GM21825 (cell line): ENCODE results near the gene ABCA13.
A peak's percentile ranks its signal among the peaks of the same experiment; 100 is the strongest.

Experiments
- ATAC-seq: cut with Tn5 transposase; IDR thresholded peaks from one replicate; pipeline ENCODE4 v1.9.1; 2021; ENCODE audit warnings: mild to moderate bottlenecking, moderate library complexity; ENCODE audit not compliant: unreplicated experiment

The ABCA13 gene

DNA sequence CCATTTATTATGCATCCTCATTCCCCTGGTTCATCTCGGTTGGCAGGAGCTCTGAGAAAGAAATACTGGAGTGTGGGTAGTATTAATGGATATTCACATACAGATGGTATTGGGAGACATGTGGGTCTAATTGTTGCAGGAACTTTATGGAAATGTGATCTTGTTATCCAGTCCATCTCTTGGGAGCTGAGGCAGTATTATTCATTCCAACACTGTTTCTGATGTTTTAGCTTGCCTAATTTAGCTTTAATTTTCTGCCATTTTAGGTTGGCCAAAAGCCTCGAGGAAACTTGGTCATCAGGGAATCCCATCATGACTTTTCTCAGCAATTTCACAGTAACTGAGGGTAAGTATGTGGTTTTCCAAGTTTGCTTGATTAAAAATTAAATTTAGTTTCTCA, 125.7 kb downstream of the ABCA13 start:
- no peak for ATAC-seq

DNA sequence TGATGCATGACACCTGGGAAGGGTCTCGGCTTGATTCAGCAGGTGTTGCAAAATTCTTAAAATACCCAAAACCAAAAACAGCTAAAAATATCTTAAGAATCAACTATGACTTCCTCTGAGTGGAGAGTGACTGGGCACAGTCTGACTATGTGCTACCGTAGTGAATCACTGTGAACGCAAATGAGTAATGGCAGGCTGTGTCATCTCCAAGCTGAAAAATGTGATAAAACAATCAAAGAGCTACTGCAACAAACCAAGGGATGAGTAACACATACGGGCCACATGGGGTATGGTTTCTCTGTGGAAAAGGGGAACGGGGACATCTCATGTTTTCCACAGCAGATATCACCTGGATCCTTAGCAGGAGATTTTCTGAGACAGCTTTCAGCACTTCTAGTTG, 127.5 kb downstream of the ABCA13 start:
- peak; percentile 51 for ATAC-seq

DNA sequence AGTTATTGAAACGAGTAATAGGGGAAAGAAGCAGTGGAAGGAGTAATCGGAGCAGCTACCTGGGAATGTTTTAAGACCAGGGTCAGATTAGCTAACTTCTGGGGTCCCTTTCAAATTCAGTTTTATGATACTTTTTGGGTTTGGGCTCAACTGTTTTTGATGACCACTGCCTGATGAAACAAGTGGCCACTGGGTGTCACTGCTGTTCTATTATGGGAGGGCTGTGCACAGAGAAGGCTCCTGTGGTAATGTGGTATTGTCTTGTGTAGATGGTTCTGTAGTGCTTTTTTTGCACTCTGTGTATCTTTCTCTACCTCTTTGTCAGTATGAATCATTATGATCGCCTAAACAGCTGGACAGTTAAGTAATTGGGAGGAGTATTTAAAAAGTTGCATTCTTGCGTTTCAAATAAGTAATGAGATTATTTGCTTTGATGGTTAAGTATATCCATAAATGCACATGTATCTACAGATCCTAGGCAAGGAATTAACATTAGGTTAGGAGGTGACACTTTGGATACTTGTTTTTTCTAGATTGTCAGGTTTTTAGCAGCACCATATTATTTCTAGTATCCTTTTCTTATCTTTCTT, 128.4 kb downstream of the ABCA13 start:
- peak; percentile 86 for ATAC-seq

DNA sequence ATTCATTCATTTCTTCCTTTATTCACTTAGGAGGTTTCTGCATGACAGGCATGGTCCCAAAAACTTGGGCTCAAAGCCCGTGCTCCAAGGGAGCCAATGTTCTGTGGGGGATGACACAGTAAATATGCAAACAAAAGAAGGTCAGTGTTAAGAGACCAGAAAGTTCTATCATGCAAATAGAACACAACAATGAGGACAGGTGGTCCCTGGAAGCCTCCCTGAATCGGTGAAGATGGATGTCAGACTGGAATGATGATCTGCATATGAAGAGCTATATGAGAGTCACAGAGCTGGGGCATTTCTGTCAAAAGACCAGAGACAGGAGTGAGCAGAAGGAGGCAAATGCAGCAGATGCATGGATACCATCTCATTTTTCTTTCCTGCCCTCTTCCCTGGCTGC, 129.0 kb downstream of the ABCA13 start:
- ATAC-seq: no peak

DNA sequence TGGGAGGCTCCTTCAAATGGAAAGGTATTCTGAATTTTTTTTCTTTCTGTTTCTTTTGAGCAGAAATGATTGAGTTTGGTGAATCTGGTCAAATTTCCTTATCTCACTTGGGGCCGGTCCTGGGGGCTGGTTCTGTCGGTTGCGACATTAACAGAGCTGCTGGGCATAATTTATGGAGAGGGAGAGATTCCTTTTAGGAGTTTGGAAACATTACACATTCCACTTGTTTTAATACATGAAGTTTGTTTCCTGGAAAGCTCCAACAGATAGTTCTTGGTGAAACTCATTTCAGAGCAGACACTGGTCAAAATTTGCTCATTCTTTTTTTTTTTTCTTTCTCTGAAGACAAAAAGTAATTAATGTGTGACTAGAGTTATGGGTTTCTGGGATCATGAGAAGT, 129.9 kb downstream of the ABCA13 start:
- no peak for ATAC-seq

DNA sequence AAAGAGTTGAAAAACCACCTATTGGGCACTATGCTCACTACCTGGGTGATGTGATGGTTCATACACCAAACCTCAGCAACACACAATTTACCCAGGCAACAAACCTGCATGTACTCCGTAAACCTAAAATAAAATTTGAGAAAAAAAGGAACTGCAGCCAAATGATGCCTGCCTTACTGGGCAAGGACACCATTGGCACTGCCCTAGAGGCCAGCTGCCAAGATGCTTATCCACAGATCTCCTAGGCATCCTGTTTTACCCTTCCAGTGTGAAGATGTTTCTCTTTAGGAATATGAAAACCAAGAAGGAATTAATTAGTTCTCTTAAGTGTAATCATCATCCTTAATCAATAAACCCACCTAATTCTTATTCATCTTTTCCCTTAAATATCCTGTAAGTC, 133.4 kb downstream of the ABCA13 start:
- no peak for ATAC-seq

DNA sequence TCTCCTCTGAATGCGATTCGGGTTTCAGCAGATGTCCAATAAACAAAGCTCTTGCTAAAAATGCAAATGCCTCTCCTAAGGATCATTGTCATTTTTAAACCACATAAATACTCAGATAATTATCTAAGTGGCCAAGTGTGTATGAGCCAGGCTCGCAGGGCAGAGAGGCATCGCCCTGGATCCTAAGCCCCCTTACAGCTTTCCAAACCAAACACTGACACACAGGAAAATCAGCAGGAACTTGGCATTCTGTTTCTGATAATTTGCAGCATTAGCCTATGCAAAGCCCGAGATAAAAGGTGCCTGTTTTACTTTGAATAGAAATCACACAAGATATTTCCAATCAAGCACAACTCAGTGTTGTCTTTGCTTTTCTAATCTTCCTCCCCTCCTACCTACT, 134.4 kb downstream of the ABCA13 start:
- no peak for ATAC-seq

DNA sequence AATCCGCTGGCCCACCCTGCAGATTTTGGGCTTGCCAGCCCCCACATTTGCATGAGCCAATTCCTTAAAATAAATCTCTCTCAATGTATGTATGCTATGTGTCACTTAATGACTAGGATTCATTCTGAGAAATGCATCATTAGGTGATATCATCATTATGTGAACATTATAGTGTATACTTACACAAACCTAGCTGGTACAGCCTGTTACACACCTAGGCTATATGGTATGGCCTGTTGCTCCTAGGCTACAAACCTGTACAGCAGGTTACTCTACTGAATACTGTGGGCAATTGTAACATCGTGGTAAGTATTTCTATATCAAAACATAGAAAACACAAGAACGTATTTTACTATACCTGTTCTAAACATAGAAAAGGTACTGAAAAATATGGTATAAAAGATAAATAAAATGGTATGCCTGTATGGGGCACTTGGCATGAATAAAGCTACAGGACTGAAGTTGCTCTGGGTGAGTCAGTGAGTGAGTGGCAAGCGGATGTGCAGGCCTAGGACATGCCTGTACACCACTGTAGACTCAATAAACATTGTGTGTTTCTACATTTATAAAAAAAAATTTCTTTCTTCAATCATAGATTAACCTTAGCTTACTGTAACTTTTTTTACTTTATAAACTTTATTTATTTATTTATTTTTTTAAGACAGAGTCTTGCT, 135.9 kb downstream of the ABCA13 start:
- ATAC-seq: no peak

DNA sequence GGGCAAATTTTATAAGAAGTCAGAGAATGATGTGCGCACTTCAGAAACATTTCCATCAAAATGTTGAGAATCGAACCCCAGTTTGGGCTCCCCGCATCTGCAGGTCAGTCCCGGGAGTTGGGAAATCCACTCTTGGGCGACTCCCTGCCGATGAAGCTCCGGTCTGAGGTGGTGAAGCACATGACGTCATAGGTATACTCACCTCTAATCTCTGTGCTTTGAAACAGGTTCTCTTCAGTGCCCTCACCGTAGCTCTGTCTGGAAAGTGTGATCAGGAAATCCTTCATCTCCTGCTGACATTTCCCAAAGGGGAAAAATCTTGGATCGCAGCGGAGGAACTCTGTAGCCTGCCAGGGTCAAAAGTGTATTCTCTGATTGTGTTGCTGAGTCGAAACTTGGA, 138.5 kb downstream of the ABCA13 start:
- no peak for ATAC-seq

DNA sequence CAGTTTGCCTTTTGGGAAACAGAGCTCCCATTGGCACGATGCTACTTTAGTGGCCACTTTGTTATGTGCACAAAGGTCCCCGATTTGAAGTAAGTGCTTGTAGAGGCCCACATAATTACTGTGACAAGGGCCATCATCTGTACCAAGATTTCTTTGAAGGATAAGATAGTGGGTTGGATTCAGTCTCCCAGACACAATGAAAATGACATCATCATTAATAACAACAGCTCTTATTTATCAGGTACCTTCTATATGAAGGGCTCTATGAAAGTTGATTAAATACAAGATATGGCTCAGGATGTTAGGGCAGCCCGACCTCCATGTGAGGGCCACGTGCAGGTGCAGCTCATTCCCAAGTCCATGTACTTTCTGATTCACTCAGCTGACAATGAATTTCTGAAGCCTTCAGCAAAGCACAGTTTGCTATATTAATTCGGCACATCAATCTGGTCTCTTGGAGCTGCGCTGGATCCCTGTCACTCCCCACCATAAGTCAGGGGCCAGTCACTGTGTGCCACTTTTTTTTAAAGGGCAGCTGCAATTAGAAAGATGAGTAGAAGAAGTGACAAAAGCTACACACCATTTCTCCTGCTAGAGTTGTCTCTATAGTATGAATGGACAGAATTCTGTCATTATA, 140.3 kb downstream of the ABCA13 start:
- no peak for ATAC-seq

DNA sequence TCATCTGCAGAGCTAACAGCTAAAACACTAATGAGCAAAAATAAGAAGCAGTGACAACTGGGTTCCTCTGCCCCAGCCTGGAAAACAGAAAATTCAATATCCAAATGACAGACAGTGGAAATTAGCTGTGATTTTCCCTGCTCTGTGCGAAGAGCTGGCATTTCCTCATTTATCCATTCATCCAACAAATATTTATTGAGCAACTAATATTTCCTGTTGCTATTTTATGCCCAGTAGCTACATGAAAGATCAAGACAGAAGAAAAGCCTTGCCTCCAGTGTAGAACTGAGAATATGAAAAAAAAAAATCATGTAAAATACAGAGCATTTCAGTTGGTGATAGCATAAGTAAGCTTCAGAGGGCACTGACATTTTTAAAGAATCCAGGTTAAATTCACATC, 140.9 kb downstream of the ABCA13 start:
- ATAC-seq: no peak

DNA sequence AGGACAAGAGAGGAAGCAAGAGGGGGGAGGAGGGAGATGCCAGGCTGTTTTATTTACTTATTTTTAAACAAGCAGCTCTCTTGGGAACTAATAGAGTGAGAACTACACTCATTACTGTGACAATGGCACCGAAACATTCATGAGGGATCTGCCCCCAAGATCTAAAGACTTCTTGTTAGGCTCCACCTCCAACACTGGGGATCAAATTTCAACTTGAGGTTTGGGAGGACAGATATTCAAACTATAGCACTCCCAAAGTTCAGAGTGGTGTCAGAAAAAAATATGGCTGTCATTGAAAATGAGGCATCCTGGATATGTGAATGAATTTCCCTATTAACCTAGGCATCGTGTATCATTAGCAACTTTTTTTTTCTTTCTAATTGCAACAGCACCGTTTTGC, 145.5 kb downstream of the ABCA13 start:
- no peak for ATAC-seq

DNA sequence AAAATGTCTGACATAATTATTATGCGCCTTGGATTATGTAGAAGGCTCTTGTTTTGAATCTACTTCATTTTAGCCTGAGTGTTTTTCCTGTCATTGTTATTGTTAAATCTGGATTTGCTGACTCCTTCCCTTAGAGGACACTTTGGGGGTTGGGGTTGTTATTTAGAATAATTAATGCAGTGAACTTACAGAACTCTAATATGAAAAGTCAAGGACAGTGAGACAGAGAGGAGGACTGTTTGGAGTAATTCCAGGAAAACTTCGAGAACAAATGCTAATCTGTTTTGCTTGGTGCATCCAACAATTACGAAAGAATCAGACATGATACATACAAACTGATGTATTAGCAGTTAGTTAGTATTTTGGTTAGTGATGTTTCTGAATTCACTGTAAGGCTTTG, 146.1 kb downstream of the ABCA13 start:
- ATAC-seq: no peak

DNA sequence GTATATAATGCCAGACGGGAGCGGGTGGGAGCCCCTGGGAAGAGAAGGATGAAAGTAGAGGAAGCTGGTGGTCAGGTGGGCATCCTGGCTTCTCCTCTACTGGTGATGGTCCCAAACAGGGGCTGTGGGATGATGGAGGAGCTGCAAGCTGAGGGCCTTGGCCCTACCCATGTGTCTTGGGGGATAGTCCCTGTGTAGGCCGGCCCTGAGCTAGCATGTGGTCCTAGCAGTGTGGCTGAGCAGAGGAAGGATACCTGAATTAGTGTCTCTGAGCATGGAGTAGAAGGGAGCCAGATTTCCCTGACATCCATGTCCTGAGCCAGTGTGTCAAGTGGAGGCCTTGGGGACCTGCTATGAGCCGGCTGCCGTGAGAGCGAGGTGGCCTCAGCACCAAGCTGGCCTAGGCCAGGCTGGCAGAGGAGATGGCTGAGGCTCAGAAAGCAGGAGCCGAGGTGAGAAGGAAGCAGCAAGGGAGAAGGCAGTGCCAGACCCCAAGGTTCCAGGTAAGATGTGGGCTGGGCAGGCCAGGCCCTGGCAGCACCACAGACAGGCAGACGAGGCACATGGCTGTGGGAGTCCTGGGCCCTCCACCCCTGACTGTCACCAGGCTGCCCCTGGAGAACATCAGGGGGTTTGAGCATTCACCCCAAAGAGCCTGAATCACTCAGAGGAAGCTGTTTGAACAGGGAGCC, 150.2 kb downstream of the ABCA13 start:
- no peak for ATAC-seq

DNA sequence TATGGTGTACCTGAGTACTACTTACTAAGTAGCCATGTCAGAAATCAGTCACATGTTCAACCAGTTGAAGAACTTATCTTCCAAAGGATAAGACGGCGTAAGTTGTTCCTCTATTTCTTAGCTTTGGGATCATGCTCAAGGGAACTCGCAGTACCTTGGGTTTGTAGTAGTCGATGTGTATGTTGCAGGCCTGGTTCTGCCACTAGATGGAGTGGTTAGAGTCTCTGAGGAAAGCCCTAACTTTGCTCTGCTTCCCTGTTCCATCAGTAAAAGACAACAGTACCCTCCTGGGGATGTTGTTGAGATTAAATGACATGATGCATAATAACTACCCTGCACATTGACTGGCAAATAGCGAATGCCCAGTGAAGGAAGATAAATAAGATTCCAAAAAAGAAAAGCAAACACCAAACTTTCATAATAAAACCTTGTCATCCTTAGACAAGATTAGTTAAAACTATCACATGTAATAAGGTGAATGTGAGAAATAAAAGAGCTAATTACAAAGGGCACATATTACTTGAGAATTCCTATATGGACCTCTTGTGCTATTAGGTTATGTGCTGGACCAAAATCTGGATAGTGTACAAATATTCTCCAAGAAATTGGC, 165.9 kb downstream of the ABCA13 start:
- no peak for ATAC-seq

DNA sequence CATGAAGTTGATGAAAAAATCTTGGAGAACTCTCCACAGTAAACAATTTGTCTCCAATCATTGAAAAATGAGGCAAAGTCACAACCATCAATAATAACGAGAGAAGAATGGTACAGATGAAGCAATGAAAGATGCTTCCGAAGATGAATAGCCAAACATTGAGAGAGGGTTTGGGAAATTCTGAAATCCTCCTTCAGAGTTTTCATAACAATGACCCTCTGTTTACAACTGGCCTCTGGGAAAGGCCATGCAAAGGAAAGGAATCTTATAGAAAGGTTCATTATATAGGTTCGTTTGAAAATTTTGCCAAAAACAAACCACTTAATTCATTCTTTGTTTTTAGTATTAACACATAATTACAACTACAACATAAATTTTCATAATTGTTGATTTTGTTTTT, 166.5 kb downstream of the ABCA13 start:
- no peak for ATAC-seq

DNA sequence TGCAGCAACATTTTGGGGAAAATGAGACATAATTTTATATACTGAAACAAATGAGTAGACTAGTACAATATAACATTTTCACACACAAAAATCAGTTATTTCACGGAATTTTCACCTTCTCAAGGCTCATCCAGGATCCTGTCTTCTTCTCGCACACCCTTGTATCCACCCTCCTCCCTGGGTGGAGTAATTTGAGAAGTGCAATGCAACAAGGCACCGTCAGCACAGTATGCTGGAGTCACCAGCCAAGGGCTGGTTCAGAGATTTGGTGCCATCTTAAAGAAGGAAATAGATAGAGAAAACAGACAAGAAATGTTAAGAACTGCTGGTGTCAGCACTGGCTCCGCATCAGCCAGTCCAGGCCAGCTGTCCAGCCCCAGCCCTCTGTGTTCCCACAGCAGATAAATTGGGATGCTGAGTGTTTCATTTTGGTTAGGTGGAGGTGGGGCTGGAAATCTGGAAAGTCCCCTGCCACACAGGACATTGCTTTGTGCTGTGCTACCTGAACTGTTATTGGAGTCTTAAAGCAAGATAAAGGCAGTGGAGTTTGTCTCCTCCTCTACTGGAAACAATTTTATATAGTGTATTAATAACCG, 176.1 kb downstream of the ABCA13 start:
- ATAC-seq: no peak

DNA sequence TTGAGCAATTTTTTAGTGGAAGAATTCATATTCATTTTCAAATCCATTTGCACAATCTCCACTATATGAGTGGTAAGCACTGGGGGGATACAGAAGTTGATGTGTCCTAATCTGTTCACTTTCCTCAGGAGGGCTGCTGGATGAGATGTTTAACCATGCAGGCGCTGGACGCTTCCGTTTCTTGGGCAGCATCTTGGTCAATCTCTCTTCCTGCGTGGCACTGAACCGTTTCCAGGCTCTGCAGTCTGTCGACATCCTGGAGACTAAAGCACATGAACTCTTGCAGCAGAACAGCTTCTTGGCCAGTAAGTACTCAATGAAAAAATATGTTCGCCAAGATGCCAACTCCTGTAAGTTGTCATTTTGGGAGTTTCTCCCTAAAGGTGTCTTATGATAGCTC, 179.3 kb downstream of the ABCA13 start:
- ATAC-seq: no peak

DNA sequence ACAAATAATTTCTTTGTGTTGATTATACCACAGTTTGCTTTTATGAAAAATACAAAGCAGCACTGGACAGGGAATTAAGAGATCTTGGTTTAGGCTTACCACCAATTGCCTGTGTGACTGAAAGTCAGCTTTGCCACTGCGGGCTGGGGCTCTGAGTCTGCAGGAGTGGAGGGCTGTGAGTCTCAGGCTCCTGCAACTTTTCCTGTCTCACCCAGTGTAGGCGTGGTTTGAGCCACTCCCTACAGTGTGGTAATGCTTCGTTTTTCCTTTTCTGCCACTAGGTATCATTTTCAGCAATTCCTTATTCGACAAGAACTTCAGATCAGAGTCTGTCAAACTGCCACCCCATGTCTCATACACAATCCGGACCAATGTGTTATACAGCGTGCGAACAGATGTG, 180.6 kb downstream of the ABCA13 start:
- ATAC-seq: no peak

DNA sequence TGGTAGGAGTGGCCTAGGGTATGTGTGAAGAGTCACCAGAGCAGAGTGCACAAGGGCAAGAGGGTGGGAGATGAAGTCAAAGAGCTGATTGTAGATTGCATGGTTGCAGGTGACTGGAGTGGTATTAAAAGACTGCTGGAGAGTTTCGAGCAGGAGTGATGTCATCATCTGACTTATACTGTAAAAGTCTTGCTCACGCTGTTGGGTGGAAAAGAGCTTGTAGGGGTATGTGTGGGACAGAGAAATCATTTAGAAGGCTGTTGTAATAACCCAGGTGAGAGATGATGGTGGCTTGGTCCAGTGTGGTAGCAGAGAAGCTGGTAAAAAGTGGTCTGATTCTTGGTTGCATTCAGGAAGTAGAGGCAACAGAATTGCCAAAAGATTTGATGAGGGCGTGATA, 184.1 kb downstream of the ABCA13 start:
- no peak for ATAC-seq

DNA sequence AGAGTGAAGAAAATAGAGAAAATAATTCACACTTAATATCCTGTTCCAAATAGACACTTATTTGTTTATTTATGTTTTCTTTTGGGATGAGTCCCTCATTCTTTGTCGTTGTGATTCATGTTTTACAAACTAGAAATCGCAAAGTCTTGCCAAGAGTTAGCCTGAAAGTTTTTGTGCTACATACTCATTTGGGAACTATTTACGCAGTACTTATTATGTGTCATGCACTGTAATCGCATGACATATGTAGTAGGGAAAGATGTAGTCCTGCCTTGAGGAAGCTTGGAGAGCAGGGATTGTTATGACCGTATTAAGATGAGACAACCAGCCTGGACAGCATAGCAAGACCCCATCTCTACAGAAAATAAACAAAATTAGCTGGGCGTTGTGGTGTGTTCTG, 189.3 kb downstream of the ABCA13 start:
- ATAC-seq: no peak
